Peyer's patch (tissue), 4 donors: ENCODE data around the gene COBL.

ENCODE experiments used
- POLR2A ChIP-seq, 2 donors: fragments of 450-650 bp; IDR thresholded peaks; one replicate each; pipeline ENCODE4 v1.5.1; 2017; ENCODE audit warnings: antibody characterized with exemption in 2 of 2, mild to moderate bottlenecking in 2 of 2, moderate library complexity in 2 of 2
- TF ChIP-seq, protein P1 (sequence below), 6 experiments: fragments of 450-650 bp in 4 of 6; fragments of 200-600 bp in 2 of 6; sonication (generic) in 1 of 6; IDR thresholded peaks; one replicate each; pipeline ENCODE4 v1.5.1; 2017 to 2019; ENCODE audit warnings: antibody characterized with exemption in 6 of 6, mild to moderate bottlenecking in 3 of 6, moderate library complexity in 1 of 6

DNA sequence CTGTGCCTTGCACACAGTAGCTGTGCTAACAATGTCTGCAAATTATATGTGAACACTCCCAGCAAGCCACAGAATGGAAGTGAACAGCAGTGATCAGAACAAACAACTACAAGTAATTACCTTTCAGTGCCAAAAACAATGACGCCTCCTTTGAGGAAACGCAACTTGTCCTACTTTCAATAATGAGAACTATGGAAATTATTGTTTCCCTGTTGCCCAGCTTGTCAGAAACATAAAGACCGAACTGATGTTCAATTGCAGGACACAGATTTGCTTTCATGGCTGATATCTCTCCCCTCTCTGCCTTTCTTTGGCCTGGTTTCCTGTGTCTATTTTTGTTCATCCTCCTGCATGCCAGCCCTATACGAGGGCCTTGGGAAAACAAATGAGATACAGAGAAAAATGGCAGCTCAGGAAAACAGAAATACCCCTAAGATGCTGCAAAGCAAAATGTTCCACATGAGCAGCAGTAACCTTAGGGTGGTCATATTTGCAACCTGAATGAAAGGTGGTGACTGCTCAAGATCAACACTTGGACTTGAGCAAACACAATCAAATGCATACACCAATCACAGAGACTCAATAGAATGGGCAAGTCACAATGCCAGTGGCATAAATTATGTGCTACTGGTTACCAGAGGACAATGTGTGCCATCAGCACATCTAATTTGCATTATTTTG is 26.8 kb downstream of the COBL start:
- TF ChIP-seq, protein P1, sequence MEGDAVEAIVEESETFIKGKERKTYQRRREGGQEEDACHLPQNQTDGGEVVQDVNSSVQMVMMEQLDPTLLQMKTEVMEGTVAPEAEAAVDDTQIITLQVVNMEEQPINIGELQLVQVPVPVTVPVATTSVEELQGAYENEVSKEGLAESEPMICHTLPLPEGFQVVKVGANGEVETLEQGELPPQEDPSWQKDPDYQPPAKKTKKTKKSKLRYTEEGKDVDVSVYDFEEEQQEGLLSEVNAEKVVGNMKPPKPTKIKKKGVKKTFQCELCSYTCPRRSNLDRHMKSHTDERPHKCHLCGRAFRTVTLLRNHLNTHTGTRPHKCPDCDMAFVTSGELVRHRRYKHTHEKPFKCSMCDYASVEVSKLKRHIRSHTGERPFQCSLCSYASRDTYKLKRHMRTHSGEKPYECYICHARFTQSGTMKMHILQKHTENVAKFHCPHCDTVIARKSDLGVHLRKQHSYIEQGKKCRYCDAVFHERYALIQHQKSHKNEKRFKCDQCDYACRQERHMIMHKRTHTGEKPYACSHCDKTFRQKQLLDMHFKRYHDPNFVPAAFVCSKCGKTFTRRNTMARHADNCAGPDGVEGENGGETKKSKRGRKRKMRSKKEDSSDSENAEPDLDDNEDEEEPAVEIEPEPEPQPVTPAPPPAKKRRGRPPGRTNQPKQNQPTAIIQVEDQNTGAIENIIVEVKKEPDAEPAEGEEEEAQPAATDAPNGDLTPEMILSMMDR (IDR thresholded peaks at IDR 0.05) = no peak
- no peak for TF ChIP-seq POLR2A (IDR thresholded peaks at IDR 0.05)
